Activated gamma-delta T cell (primary cell): ENCODE measurements around the gene TOM1.

ENCODE experiments used
- DNase-seq: peaks from one replicate; lab custom pipeline; 2025; lab: John Stamatoyannopoulos, UW
- total RNA-seq, 2 donors: gene quantifications; one replicate each; lab custom pipeline; 2026; lab: John Stamatoyannopoulos, UW

The TOM1 gene
- 33.4 to 43.9 reads per million in 2 donors for total RNA-seq

- peak; percentile 97 for DNase-seq
These were observed at the start of gene TOM1 for GRCh38 chr22:35299673-35300499. Gene TOM1, plus strand, starts transcription at chr22:35299894. Its CDS starts 35 bp downstream, at chr22:35299929.

- no peak for DNase-seq
These were observed 49.5 kb upstream of the TOM1 start for GRCh38 chr22:35250156-35250555.

GRCh38 chr22:35253946-35254345, 45.7 kb upstream of the TOM1 start:
- no peak for DNase-seq

GRCh38 chr22:35257002-35257320, 42.7 kb upstream of the TOM1 start:
- no peak for DNase-seq

- DNase-seq: peak; percentile 69
These were observed 42.1 kb upstream of the TOM1 start, which contains the start of gene HMGXB4 for GRCh38 chr22:35257321-35258190. Gene HMGXB4, plus strand, starts transcription at chr22:35257493. Its CDS starts 4,898 bp downstream, at chr22:35262391.

GRCh38 chr22:35258191-35258988, 41.3 kb upstream of the TOM1 start:
- DNase-seq: no peak

- no peak for DNase-seq
These were observed 34.7 kb upstream of the TOM1 start for GRCh38 chr22:35264986-35265385.

- no peak for DNase-seq
These were observed 33.4 kb upstream of the TOM1 start for GRCh38 chr22:35266277-35266676.

- DNase-seq: no peak
These were observed 30.1 kb upstream of the TOM1 start for GRCh38 chr22:35269630-35270029.

- DNase-seq: no peak
These were observed 25.4 kb upstream of the TOM1 start for GRCh38 chr22:35274154-35274871.

GRCh38 chr22:35275580-35275979, 24.1 kb upstream of the TOM1 start:
- no peak for DNase-seq

- no peak for DNase-seq
These were observed 23.7 kb upstream of the TOM1 start for GRCh38 chr22:35276019-35276418.

- no peak for DNase-seq
These were observed 11.6 kb upstream of the TOM1 start for GRCh38 chr22:35288116-35288515.

- DNase-seq: no peak
These were observed 6.9 kb upstream of the TOM1 start for GRCh38 chr22:35292786-35293185.

- DNase-seq: no peak
These were observed 3.6 kb upstream of the TOM1 start for GRCh38 chr22:35296051-35296450.

GRCh38 chr22:35299217-35299672, 449 bp upstream of the TOM1 start:
- no peak for DNase-seq

GRCh38 chr22:35301372-35301874, 1.7 kb downstream of the TOM1 start:
- no peak for DNase-seq

- DNase-seq: no peak
These were observed 3.4 kb downstream of the TOM1 start for GRCh38 chr22:35303029-35303624.

- DNase-seq: no peak
These were observed 5.9 kb downstream of the TOM1 start for GRCh38 chr22:35305525-35306070.

GRCh38 chr22:35306350-35306967, 6.8 kb downstream of the TOM1 start:
- DNase-seq: no peak
